ENCODE data around the gene NEB. TPM values are rescaled to one million over a fixed set of nuclear protein-coding genes. Genes with fewer than 3 reads are reported as not detected.
"Not testable (repeated sequence)": the region's sequence is repeated elsewhere in the genome, so short reads cannot be mapped to it uniquely, and the experiment has no call there.

The NEB gene
- total and polyA plus RNA-seq, 9 donors = 0.18 to 1.8 (median 0.26) TPM

- Histone ChIP-seq H3K27me3 (no peaks in the 10 kb centered on the region), H3K36me3 (no peaks in the 10 kb centered on the region), H3K4me3 (no peak overlapping the region), H3K27ac (no peak overlapping the region), H3K4me1 (ENCODE audit: insufficient read depth) (no peaks in the 10 kb centered on the region), H3K9me3 (no peaks in the 10 kb centered on the region)
- no peak for DNase-seq
- intact Hi-C loops (cut with DNase I) = loop anchor here in 1 of 4 donors (10.0 kb wide), 1 partner anchor 265 kb away; no protein-coding TSS in a partner anchor
- TF ChIP-seq EP300 (IDR thresholded peaks at IDR 0.05) (no peak), POLR2A (IDR thresholded peaks at IDR 0.05) (no peak), CTCF (IDR thresholded peaks at IDR 0.05) (no peak)
- 94 to 95% (median 94%) methylated on average over 4 of the region's 4 CpGs for WGBS, 3 donors
Measured at GRCh38 chr2:151609705-151610104, 124.6 kb downstream of the NEB start.

- H3K9me3 ChIP-seq; intact Hi-C loops (cut with DNase I): not testable (repeated sequence)
- 100% methylated on average over 1 to 2 of the region's 6 CpGs; no CpG with 5 or more reads in 1 of the 3 donors for WGBS, 3 donors
Measured at GRCh38 chr2:151607459-151608424, 126.5 kb downstream of the NEB start.

GRCh38 chr2:151603530-151603929, 130.7 kb downstream of the NEB start:
- H3K4me3 ChIP-seq; intact Hi-C loops (cut with DNase I); H3K36me3 ChIP-seq; H3K27me3 ChIP-seq; H3K27ac ChIP-seq; H3K4me1 ChIP-seq (ENCODE audit: insufficient read depth); H3K9me3 ChIP-seq: not testable (repeated sequence)
- DNase-seq = peak in 1 of 5 donors; percentile 20
- WGBS, 3 donors = 71% methylated on average over 1 of the region's 2 CpGs; no CpG with 5 or more reads in 2 of the 3 donors

More at GRCh38 chr2:151607459-151608424, 126.5 kb downstream of the NEB start:
- H3K27ac ChIP-seq; DNase-seq; H3K4me1 ChIP-seq (ENCODE audit: insufficient read depth); H3K4me3 ChIP-seq; H3K36me3 ChIP-seq; H3K27me3 ChIP-seq: not testable (repeated sequence)

- DNase-seq; intact Hi-C loops (cut with DNase I); H3K27me3 ChIP-seq; H3K4me3 ChIP-seq; H3K27ac ChIP-seq; H3K4me1 ChIP-seq (ENCODE audit: insufficient read depth); H3K9me3 ChIP-seq; H3K36me3 ChIP-seq: not testable (repeated sequence)
- no CpG with 5 or more reads among the region's 5 CpGs for WGBS, 3 donors
Measured at GRCh38 chr2:151602402-151602801, 131.9 kb downstream of the NEB start.

- H3K36me3 ChIP-seq; H3K27ac ChIP-seq; H3K4me3 ChIP-seq; H3K27me3 ChIP-seq; H3K4me1 ChIP-seq (ENCODE audit: insufficient read depth); DNase-seq; H3K9me3 ChIP-seq; intact Hi-C loops (cut with DNase I): not testable (repeated sequence)
- WGBS, 3 donors = no CpG with 5 or more reads among the region's 4 CpGs
Measured at GRCh38 chr2:151601803-151602202, 132.5 kb downstream of the NEB start.

DNA sequence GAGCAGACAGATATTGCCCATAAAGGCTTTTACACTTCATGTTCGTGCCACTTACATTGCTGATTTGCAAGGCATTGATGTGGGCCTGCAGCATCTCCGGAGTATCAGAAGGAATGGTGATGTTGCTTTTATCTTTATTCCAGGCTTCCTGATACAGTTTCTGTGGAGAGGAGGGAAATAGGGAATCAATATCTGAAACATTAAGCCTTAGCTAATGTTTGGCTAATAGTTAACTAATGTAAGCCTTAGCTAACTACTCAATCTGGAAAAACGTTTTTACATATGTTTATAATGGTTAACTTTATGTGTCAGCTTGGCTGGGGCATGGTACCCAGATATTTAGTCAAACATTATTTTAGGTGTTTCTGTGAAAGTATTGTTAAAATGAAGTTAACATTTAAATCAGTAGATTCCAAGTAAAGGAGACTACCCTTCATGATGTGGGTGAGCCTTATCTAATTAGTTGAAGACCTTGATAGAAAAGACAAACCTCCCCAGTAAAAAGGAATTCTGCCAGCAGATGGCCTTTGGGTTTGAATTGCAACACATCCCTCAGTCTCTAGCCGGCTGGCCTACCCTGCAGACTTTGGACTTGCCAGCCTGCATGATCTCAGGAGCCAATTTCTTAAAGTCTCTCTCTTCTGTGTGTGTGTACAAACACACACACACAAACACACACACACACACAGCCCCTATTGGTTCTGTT, 137.2 kb downstream of the NEB start:
- no CpG with 5 or more reads among the region's 4 CpGs for WGBS, 3 donors
- H3K27me3 ChIP-seq; DNase-seq; H3K36me3 ChIP-seq; H3K27ac ChIP-seq; intact Hi-C loops (cut with DNase I); H3K4me1 ChIP-seq (ENCODE audit: insufficient read depth); H3K4me3 ChIP-seq; H3K9me3 ChIP-seq: not testable (repeated sequence)

GRCh38 chr2:151591908-151592255, 142.4 kb downstream of the NEB start:
- H3K4me3 ChIP-seq; intact Hi-C loops (cut with DNase I); H3K27ac ChIP-seq; H3K27me3 ChIP-seq; H3K4me1 ChIP-seq (ENCODE audit: insufficient read depth); DNase-seq; H3K9me3 ChIP-seq; H3K36me3 ChIP-seq: not testable (repeated sequence)
- 82 to 87% (median 84%) methylated on average over 4 of the region's 4 CpGs for WGBS, 3 donors

DNA sequence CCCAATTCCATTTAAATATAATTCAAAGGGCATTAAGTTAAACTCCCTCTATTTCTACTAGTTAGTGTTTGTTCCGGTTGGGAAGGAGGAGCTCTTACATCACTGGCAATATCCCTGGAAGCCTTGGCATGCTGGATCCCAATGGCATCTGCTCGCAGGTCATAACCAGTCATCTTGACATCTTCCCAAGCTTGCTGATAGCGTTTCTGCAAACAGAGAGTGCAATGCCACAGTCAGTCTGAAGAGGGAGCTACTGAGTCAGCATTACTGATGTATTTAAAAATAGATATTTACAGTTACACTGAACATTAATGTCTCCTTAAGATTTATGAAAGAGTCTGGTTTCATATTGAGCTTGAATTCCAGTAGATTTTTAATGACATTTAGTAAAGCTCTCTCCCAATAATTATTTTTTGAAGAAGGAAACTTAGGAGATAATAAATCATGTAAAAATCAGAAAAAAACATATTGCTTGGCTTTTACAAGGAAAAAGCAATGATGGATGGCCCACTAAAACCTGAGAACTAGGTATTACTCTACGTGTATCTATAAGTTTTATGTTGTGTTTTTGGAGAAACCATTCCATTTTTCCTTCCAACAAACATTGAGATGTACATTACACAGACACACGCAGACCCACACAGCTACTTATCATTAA, 142.9 kb downstream of the NEB start:
- H3K9me3 ChIP-seq; H3K36me3 ChIP-seq; DNase-seq; H3K4me3 ChIP-seq; intact Hi-C loops (cut with DNase I); H3K27ac ChIP-seq; H3K27me3 ChIP-seq; H3K4me1 ChIP-seq (ENCODE audit: insufficient read depth): not testable (repeated sequence)
- 33 to 61% (median 51%) methylated on average over 2 to 4 of the region's 5 CpGs for WGBS, 3 donors

DNA sequence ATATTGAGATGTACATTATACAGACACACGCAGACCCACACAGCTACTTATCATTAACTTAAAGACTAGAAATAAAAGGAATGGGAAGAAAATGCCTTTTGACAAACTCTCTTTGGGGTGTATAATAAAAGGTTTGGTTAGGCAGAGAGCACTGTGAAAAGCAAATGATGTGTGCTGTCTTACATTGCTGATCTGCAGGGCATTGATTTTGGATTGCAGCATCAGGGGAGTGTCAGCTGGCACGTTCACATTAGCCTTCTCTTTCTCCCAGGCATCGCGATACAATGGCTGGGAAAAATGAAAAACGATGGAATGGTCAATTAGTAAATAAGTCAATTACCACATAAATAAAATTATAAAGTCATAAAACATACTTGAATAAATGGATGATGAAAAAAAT, 153.0 kb downstream of the NEB start:
- intact Hi-C loops (cut with DNase I); H3K4me1 ChIP-seq (ENCODE audit: insufficient read depth); H3K4me3 ChIP-seq; H3K9me3 ChIP-seq; DNase-seq; H3K27ac ChIP-seq; H3K27me3 ChIP-seq; H3K36me3 ChIP-seq: not testable (repeated sequence)
- 80 to 83% (median 80%) methylated on average over 1 to 4 of the region's 5 CpGs for WGBS, 3 donors

DNA sequence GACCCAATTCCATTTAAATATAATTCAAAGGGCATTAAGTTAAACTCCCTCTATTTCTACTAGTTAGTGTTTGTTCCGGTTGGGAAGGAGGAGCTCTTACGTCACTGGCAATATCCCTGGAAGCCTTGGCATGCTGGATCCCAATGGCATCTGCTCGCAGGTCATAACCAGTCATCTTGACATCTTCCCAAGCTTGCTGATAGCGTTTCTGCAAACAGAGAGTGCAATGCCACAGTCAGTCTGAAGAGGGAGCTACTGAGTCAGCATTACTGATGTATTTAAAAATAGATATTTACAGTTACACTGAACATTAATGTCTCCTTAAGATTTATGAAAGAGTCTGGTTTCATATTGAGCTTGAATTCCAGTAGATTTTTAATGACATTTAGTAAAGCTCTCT, 153.6 kb downstream of the NEB start:
- intact Hi-C loops (cut with DNase I); H3K4me1 ChIP-seq (ENCODE audit: insufficient read depth); H3K27me3 ChIP-seq; H3K36me3 ChIP-seq; H3K4me3 ChIP-seq; H3K27ac ChIP-seq; H3K9me3 ChIP-seq; DNase-seq: not testable (repeated sequence)
- WGBS, 3 donors = no CpG with 5 or more reads among the region's 4 CpGs
